Stimulated activated CD4-positive, alpha-beta T cell treated with anti-CD3 and anti-CD28 coated beads, Interleukin-12 subunit alpha, Interleukin-12 subunit beta, amount 100 ng/mL, for 24 hours (primary cell): ENCODE data around the gene IL17REL.

Experiments used
- DNase-seq, 2 experiments: peaks; one replicate each; pipeline ENCODE4 v3.0.0-alpha.2; 2020; ENCODE audit warnings: low read depth in 2 of 2

Gene IL17REL

DNA sequence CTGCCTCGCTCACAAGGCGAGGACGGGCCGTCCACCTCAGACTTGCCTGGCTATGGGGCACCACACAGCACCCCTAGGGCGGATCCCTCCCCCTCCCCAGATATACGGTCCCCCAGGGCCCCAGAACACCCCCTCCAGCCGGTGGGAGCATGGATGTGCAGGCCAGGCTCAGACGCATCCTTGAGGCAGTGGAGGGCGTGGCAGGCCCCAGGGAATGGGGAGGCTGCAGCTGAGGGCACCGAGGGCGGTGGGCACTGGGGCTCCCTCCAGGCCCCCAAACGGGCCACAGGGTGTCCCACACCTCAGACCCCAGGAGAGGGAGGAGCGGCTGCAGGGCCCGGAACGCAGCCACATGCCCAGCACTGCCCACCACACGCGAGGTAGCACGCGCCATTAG is 33.5 kb upstream of the IL17REL start:
- DNase-seq, result no peak

DNA sequence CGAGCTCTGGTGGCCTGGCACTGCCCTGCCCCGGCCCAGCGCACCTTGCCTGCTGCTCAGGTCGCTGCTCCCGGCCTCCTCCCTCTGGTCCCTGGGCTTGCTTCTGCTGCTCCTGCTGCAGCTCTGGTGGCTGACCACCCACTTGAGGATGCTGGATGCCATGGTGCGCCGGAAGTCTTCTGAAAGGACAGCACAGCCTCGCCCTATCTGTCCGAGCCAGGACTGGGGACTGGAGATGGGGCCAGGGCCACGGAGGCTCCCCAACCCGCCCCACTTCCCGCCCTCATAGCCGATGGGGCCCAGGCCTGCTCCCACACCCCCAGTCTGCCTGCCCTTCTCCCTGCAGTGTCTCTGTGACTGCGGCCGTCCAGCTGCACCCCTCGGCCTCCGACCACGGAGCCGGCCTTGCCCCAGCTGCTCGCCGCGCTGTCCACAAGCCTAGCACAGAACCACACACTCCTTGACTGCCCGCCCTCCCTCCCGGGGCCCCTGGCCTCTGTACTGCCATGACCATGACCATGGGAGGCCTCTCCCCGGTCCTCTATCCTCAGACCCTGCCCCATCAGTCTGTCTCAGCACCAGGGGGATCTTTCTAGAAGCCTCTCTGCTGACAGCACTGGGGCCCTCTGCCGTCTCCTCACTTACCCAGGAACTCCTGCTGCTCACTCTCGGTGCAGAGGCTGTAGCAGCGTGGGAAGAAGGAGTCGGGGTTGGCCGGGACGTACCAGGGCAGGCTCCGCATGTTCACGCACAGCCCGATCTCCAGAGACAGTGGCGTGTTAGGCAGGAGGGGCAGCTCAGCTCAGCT is 32.9 kb upstream of the IL17REL start:
- no peak for DNase-seq

DNA sequence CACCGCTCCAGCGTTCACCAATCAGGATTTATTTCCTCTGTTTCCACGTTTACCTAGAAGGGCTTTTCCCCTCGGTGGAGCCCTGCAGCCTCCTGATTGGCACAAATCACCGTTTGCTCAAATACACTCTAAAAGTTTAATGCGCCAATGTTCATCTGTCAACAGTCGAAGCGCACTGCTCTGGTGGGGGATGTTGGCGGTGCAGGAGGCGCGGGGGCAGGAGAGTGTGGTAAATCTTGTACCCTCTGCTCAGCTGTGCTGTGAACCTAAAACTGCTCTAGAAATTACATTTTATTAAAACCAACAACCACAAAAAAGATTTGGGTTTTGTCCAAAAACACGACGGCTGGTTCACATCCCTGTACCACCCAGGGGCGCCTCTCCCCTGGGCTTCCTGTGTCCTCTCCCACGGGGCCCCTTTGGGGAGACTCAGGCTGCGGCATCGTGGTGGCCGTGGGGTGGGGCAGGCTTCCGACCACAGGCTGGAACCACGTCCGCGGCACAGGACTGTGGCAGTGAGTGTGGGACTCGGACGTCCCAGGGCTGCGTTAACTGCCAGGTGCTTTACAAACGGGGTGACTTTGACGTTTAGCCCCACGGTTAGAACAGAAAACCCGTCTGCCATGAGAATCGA is 32.0 kb upstream of the IL17REL start:
- DNase-seq, result no peak

DNA sequence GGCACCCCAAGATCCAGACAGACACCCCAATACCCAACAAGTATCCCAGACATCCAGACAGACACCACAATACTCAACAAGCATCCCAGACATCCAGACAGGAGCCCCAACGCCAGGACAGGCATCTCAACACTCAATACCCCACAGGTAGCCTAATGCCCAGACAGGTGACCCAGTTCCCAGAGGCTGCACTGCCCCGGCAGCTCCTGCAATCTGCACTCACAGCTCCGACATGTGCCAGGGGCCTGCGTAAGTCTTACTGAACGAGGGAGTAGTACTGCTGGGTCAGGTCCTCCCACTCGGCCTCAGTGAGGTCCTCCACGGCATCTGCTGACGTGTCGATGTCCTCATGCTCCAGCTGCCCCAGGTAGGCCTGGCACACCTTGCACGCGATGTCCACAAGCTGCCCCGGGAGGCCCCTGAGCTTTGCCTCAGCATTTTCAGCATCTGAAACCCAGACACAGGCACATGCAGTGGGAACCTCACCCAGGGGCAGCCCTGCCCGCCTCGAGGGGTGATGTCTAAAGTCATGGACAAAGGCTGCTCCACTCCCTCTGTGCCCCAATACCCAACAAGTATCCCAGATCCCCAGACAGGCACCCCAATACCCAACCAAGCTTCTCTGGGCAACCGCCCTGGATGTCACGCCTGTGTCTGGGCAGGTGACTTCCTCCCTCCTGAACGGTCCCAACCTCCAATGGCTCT is 28.9 kb upstream of the IL17REL start:
- DNase-seq, result no peak

DNA sequence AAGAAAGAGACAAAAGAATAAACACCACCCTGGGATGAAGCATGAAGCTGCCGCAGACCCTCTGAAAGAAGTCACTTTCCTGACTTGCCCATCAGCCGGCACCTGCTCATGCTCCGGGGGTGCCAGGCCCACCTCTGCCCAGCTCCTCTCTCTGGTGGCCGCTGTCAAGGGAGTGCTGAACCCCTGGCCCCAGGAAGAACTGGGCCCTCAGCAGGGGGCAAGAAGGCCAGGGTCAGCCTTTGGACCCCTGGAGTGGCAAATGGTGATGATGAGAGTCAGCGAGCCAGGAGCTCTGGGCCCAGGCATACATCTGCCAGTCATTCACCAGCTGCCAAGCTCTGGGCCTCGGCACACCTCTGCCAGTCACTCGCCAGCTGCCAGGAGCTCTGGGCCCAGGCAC is 28.2 kb upstream of the IL17REL start:
- no peak for DNase-seq

DNA sequence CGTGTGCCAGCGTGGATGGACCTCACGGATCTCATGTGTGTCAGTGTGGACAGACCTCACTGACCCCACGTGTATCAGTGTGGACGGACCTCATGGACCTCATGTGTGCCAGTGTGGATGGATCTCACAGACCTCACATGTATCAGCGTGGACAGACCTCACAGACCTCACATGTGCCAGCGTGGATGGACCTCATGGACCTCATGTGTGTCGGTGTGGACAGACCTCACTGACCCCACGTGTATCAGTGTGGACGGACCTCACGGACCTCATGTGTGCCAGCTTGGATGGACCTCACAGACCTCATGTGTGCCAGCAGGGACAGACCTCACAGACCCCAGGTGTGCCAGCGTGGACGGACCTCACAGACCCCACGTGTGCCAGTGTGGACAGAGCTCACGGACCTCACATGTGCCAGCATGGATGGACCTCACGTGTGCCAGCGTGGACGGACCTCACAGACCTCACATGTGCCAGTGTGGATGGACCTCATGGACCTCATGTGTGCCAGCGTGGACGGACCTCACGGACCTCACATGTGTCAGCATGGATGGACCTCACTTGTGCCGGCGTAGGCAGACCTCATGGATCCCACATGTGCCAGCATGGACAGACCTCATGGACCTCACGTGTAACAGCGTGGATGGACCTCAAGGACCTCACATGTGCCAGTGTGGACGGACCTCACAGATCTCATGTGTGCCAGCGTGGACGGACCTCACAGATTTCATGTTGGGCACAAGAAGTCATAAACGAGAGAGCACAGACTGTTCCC is 27.3 kb upstream of the IL17REL start:
- no peak for DNase-seq

DNA sequence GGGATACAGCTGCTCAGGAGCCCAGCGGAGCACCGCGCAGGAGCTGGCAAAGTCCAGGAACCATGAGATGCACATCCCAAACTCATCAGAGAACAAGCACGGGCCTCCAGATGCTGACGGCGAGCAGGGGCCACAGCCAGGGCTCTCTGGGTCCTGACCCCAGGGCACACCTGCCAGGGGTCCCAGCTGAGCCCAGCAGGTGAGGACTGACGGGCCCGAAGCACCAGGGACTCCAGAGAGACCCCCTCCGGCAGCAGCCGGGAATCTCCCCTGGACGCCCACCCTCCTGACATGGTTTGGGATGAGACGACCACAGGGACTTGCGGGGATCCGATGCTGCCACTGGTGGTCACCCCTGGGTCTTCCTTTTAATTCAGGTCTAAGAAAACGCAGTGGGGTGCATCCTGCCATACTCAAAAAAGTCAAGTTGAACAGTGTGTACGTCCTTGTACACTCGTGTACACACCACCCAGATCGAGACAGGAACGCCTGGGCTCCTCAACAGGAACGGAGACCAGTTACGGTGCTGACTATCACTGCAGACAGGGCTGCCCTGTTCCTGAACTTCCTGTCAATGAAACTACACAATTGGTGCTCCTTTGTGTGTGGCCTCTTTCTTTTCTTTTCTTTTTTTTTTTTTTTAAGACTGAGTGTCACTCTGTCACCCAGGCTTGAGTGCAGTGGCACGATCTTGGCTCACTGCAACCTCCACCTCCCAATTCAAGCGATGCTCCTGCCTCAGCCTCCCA is 23.6 kb upstream of the IL17REL start:
- no peak for DNase-seq

DNA sequence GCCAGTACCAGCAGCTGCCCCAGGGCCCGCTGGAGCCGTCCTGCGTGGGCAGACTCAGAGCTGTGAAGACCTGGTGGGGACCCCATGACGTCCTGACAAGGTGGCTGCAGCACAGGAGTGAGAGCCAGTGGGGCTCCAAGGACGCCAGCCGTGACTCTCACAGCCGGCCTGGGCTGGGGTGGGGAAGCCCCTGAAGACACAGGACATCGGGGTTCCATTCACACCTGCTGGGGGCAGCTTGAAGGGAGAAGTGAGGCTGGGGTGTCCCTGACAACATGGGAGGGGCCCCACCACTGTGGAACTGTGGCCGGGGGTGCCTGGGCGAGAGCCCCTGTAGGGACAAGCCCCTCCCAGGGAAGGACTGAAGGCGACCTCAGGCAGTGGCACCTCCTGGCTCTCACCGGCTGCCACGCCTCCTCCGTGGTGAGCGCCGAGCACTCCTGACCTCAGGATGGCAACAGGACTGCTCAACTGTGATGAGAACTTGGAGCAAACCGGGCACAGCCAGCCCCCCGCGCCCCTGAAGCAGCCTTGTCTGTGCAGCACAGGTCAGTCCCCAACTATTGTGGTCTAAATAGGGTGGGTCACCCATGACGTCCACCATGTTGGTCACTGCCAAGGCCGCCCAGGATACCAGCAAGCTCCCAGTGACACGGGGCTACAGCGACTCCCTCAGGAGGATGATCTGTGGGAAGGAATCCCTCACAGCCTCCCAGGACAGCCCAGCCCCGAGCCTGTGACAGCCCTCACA is 22.7 kb upstream of the IL17REL start:
- DNase-seq, result no peak

DNA sequence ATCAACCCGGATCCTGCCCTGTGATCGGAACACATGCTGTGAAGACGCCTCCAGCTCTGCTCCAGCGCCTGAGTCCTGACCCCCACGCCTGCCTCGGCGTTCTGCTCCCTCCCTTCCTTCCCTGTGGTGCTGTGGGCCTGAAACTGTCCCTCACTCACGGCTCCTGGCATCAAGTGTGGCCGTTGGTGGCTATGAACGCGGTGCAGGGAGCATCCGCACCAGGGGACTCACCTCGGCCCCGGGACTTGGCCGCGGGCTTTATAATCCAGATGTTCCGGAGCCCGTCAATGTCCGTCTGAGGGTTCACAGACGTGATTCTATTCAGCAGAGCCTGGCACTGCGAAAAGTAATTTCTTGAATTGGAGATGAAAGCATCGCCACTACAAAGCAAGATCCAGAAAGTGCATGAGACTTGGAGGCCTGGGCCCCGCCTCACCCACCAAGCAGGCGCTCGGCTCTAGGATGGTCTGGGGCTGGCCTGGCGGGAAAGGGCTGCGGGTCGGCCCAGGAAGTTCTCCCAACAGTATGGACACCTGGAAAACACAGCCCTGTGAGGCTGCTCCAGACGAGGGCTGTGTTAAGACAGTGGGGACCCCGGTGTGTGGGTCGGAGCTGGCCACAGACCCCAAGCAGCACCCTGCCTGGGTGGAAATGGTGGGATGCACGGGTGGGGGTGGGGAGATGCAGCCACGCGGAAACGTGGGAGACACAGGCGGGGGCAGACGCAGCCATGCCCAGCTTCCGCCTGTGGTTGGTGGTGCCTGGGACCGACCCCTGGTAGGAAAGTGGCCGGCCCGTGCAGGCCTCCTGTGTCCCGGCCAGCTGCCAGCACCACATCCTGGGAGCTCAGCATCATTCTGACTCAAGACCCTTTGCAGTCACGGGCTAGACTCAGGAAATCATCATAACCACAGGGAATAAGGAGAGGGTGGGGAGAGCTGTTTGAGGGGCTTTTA is 21.8 kb upstream of the IL17REL start:
- DNase-seq, result no peak

DNA sequence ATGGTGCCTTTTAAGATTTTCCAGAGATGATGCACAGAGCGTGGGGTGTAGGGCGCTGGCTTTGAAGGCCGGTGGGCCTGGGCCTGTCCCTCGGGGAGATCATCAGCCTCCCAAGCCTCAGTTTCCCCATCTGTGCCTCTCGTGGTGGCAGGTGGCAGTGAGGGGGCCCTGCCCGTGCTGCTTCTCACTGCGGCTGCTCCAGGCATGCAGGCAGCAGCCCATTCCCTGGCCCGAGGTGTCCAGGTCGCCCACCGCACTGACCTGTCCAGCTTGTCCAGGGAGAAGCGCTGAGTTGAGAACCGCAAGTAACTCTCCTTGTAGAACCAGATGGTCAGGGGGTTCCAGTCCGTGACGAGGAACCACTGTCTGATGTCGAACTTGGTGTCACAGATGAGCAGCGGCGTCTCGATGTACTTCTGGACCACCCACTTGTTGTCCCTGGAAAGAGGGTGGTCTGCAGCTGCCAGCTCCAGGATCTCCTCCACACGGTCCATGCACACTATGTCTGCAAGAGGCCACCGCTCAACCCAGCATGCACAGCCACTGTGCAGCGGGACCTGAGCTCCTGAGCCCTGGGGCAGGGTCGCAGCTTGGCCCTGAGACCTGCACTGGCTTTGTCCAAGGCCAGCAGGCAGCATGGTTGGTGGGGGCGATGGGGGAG is 20.5 kb upstream of the IL17REL start:
- DNase-seq, result no peak

DNA sequence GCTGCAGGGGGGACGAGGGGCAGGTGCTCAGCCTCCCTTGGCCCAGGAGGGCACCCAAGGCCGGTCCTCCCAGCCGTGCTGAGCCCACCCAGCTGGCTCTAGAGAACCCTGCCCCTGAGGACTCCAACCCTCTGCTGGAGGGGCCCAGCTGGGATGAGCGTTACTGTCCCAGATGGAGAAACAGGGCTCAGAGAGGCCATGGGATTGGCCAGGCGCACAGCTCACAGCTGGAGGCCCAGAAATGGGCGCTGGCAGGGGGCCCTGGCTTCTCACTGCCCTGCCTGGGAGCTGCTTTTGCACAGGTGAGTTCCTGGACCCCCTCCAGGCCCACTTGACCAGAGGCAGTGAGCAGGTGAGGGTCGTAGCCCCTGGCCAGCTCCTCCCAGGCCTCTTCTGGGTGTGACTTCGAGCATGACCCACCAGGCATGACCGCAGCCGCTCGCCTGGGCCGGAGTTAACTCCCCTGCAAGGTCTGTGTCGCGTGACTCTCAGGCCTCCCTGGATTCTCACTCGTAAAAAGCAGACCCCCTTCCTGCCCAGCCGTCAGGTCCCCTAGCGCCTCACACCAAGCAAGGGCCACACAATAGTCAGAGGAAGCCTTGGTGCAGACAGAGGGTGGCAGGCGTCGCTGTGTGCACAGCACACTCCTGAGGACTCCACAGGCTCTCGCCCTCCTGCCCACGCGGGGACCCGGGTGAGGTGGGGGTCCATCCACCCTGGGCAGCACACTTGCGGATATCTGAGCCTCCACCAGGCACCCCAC is 19.7 kb upstream of the IL17REL start:
- DNase-seq, result no peak

DNA sequence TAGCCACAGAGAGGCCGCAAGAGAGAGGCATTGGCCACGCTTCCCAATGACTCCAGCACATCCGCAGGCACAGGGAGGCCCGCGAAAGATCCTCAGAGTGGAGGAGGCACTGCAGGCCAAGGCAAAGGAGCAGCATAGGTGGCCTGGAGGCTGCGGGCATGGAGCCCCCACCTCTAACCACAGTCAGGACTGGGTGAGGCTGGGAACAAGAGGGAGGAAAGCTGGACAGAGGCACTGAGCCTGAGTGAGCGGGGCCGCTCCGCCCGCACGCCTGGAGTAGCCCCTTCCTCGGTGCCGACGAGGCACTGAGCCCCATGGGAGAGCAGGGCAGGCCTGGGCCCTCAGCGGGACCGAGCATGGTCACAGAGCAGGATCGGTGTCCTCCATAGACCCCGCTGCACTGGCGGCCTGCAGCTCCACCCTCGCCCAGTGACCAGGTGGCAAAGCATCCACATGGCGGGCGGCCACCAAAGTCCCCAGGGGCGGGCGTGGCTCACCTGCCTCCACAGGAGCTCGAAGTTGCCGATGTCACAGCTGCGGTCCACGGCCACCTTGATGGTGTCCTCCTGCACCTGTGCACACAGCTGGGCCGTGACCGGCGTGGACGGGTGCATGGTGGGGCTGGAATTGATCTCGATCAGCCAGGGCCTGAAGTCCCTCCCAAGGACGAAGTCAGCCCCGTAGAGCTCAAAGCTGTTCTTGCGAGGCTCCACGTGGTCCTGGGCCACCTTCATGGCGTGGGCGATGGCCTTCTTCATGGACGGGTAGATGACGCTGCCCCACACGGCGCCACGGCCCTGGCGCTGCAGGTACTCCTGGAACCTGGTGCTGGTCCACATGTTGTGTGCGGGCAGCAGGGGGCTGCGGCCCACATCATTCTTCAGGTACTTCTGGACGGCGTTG is 18.9 kb upstream of the IL17REL start:
- no peak for DNase-seq

DNA sequence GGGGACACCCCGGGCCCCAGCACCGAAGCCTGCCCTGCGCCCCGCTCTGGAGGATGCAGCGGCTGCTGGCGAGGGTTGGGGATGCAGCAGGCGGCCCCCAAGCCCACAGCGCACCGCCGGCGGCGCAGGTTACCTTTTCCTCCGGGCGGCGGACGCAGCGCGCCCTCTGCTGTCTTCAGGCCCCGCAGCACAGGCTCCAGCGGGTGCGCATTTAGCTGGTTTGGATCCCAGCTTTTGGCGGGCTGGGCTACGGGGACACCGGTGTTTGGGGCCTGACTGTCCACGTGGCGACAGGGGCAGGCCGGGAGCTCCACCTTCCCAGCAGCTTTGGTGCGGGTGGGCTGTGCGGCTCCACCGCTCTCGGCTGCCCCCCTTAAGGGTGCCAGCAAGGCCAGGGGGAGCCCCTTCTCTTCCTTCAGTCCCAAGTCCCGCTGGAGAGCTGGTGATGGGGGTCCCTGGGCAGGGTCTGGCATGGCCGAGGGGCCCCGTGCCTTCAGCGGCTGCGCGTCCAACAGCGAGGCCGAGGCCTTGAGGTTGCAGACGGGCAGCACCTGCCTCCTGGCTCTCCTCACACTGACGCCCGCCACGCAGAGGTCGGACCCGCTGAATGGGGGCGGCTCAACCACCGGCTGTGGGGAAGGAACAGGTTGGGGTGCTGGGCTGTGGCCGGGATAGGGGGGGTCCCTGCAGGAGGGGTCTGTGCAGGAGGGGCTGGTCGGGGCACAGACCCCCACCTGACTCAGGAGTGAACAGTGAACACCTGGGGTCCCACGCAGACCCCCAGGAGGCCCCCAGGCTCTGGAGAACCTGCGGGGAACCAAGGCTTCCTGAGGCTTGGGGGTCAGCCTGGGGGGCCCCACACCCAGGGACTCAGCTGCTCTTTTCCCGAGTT is 18.0 kb upstream of the IL17REL start:
- peak; percentile 70 to 83 for DNase-seq

DNA sequence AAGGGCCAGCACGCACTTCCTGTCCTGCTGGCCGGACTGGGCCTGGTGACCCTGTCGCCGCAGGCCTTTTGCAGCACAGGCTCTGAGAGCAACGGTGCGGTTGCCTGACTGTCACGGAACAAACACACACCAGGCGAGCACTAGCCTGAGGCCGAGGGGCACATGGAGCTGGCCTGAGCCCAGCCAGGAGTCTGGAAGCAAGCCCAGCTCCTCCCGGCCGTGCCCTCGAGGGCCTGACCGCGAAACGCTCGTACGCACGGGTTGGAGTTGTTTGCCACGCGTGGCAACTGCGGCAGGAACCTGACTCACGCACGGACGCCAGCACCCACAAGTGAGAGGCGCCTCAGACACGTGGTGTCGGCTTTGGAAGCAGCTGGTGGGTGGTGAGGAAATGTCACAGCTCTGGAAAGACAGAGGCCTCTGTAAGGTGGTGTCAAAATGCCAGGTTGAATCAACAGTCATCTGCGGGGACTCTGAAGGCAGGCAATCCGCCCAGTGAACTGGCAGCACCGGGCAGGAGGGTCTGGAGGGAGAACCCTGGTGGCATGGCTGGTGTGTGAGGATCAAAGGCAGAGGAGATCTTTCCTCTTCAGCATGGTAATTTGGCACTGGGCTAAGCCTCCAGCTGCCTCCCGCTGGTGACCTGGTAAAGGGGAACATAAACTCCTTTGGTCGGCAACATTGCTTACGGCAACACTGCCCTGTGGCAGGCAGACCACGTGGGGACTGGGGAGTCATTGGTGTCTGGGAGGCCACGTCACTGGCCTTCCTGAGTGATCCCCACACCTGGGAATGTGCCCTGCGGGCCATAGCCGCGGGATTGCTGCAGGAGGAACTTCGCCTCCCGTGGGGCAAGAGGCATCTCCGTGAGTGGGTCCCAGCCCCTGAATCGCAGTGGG is 15.3 kb upstream of the IL17REL start:
- DNase-seq, result no peak

DNA sequence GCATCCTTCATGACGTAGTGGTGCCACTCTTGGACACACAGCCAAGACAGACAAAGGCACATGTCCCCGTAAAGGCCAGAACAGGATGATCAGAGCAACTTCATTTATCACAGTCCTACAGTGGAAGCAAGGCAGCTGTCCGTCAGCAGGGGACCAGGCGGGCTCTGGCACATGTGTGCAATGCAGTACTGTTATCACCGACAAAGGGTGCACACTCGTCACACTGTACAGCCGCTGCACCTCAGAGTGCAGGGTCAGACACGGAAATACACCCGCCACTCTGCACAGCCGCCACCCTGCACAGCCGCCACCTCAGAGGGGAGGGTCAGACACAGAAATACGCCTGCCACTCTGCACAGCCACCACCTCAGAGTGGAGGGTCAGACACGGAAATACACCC is 13.4 kb upstream of the IL17REL start:
- no peak for DNase-seq
